HG03442 (cell line): ENCODE measurements around the gene LOXL3.

Experiments
- ATAC-seq: cut with Tn5 transposase; IDR thresholded peaks from one replicate; pipeline ENCODE4 v1.9.1; 2021; ENCODE audit warnings: mild to moderate bottlenecking, moderate library complexity; ENCODE audit not compliant: unreplicated experiment

LOXL3 gene

DNA sequence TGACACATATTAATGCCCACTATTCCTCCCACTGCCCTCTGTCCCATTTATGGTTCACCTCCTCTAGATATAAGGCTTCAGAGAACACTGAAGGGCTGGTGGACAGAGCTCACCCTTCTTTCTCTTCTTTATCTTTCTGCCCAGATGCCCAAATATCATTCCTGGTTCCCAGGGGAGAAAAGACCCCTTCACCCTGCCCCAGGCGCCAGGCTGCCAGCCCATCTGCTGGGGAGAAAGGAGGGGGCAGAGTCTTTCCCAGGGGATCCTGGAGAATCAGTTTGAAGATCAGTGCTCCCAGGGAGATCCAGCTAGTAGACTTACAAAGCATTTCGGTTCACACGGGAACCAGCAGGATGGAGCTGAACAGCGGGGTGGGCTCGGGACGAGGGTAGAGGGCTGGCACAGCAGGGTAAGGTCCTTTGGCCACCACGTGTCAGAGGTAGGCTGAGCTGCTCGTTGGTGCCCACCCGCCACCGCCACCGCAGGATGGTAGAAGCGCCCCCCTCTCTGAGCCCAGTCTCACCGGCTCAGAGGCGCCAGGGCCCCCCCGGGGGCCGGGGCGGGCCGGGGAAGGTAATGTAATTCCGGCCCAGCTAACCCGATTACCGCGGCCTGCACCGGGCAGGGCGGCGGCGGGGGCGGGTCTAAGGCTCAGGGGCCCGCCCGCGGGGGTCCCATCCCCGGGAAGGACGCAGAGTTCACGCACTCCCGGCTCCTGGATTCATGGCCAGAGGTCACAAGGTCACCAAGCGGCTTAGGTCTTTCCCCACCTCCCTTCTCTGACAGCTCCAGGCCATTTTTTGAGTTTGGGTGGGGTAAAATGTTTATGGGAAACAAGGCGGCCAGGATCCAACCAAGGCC lies 40.8 kb downstream of the LOXL3 start:
- ATAC-seq = no peak

DNA sequence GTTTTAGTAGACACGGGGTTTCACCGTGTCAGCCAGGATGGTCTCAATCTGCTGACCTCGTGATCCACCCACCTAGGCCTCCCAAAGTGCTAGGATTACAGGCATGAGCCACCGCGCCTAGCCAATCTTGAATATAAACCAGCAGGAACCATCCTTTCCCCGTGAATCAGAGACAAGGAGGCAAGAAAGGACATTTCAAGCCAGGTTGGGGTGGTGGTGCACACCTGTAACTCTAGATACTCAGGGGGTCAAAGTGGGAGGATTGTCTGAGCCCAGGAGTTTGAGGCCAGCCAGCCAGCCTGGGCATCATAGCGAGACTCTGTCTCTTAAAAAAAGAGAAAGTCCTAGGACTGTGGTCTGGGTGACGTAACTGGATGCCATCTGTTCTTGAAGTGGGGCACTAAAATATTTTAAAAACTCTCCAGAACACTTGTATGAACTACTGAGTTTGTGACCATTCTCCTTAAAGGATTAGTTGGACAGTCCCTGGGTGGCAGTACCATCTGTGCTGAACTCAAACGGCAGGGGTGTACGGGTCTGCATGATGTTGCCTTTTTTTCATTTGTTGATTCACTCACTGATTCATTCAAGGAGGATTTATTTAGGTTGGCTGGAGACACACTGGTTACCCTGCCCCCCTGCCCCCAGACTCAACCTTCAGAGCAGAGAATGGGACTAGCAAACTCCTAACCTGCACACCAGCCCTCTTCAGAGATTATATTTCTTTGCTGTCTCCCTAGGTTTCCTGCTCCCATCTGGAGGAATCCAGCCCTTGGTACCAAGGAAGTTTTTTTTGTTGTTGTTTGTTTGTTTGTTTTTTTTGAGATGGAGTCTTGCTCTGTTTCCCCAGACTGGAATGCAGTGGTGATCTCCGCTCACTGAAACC lies 42.4 kb downstream of the LOXL3 start:
- no peak for ATAC-seq

DNA sequence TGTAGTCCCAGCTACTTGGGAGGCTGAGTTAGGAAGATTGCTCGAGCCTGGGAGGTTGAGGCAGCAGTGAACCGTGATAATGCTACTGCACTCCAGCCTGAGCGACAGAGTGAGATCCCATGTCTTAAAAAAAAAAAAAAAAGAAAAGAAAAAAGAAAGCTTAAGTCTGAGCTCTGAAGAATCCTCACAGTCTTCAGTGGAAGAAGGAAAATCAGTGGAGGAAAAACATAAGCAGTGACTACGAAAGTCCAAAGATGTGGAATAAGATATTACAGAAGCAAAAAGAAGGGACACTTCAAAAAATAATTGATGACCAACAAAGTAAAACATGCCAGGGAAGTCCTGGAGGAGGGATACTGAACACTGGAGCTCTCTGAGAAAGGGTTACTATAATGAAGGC lies 43.5 kb downstream of the LOXL3 start:
- ATAC-seq = no peak

DNA sequence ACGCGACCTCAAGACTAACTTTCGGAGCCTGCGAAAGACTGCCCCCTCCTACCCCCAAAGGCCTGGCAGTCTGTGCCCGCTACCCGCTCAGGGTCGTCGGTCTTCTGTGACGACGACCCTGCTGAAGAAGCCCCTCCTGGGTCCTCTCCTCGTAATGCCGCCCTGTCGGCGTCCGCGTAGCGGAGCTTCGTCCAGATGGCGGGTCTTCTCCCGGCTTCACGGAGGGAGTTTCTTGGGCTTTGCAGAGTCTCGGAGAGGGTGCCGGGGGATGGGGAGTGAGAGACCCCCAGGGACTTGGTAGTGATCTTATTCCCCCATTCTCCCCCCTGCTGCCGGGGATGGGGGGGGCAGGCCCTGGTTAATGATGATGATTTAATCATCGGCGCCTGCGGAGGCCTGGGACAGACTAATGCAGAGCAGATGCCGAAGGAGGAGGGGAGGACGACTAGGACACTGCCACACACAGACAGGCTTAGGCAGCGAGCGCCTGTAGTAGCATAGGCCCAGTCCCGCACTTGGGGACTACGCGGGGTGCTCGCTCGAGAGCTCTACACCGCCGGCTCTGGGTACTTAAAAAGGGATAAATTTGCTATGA lies 45.7 kb downstream of the LOXL3 start:
- ATAC-seq = peak; percentile 6

DNA sequence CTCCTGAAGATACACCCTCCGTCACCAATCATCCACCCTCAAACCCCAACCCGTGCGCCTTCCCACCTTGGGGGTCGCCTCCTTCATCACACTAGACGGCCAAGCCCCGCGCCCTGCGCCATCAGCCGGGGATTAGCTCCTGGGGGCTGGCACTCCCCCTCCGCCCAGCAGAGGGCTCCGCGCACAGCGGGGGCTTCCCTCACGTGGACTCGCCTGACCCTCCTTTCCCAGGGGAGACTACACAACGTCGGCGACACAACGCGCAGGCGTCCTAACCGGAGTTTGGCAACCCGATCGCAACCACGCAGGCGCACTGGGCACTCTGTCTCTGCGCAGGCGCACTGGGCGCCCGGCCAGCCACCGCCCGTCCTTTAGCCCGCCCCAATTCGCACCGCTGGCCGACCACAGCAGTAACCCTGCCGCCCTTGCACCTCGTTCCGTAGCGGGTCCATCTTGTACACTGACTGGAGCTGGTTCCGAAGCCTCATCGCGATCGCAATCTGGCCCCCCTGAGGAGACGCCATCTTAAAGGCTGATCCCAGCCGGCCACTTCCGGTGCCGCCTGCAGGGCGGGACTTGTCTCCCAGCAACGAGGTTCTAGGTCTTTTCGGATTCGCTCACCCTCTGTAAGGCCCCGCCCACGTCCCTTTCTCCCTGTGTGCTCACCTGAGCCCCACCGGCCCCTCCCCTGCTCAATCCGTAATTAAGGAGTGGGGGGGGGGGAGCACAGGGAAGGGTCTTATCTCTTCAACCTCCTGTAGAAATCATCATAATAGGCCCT lies 46.4 kb downstream of the LOXL3 start, which contains the start of gene PCGF1:
PCGF1 (minus strand) TSS at position 551 of the 781 bp plus-strand sequence; CDS start at position 524, 27 bp downstream.
- ATAC-seq = peak; percentile 87

DNA sequence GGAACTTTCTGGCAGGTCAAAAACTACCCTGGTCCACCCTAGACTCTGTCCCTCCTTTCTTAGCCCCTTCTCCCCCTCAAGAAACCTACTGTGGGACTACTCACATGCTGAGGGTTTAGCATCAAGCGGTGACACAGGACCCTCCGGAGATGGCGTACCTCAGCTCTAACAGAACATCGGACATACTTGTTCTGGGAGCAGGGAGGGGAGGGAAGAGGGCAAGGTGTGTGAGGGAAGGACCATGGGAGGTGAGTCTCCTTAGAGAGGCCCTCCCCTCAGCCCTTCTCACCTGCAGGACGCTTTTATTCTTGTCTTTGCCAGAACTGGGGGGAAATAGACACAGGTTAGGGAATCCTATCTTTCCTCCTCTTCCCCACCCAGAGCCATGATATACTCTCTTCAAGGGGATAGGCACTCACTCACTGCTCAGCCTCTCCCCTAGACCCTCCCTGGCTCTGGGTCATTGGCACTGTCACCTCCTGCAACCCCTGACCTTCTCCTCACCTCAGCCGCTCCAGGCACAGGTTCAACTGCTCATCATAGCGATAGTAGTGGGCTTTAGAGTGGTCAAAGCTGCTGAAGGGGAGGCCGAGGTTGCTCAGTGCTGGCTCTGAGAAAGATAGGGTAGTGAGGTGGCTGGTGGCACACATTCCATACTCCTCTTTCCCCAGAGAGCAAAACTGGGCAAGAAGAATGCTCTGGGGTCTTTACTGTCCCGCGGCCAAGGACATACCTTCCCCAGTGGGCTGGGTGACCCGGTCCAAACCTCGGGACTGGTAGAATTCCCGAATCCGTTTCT lies 48.1 kb downstream of the LOXL3 start:
- no peak for ATAC-seq

DNA sequence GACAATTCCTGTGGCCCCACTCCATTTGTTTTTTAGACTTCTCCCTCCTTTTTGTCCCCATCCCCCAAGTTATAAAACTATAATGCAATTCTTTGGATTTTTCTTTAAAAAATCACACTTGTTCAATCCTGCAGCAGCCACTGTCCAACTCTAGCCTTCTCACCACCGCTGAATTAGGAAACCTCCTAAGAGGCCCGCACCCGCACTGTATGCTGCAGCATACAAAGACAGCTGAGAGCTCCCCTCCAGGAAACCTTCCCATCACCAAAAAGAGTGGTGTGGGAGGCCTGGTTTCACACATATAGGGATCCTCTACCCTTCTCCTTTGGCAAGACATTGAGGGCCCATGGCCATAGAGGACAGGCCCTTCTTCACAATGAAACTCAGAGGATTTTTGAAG lies 49.2 kb downstream of the LOXL3 start:
- ATAC-seq = no peak

DNA sequence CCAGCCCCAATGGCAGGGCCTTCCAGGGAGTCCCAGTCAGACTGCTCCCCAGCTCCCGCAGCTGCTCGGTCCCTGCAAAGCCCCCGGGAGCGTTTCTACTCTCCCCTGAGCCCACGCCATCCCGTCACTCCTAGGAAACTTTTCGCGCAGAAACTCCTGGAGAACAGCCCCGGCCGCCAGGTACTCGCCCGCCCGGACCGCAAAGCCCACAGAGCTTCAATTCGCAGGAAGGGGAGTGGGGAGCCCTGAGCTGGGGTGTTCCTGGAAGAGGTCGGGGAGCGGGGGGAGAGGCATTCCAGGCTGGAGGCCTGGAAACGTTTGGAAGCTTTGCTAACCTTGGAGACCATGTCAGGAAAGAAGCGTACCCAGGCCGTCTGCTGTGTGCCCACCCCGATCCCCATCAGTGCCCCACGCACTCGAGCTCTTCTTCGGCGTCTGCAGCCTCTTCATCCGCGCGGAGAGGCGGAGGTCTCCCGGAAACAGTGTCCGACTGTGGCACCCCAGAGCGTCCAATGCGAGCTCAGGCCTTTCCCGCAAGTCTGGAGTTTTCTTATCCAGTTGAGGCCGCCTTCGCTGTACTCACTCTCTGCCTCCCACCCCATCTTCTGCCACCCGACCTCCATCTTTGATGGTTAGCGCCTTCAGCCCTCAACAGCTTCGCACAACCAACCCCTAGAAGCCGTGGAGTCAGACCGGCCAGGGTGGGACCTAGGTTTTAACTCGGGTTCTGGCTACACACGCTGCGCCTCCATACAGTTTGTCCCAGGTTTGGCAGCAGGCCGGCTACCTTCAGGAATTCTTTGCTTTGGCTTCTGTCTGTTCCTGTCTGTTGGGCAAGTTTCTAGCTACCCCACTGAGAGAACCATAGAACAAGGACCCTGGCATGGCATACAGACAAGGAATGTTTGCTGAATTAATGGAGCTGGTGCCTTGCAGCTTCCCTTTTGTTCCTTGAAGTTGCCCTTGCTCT lies 50.0 kb downstream of the LOXL3 start:
- no peak for ATAC-seq

DNA sequence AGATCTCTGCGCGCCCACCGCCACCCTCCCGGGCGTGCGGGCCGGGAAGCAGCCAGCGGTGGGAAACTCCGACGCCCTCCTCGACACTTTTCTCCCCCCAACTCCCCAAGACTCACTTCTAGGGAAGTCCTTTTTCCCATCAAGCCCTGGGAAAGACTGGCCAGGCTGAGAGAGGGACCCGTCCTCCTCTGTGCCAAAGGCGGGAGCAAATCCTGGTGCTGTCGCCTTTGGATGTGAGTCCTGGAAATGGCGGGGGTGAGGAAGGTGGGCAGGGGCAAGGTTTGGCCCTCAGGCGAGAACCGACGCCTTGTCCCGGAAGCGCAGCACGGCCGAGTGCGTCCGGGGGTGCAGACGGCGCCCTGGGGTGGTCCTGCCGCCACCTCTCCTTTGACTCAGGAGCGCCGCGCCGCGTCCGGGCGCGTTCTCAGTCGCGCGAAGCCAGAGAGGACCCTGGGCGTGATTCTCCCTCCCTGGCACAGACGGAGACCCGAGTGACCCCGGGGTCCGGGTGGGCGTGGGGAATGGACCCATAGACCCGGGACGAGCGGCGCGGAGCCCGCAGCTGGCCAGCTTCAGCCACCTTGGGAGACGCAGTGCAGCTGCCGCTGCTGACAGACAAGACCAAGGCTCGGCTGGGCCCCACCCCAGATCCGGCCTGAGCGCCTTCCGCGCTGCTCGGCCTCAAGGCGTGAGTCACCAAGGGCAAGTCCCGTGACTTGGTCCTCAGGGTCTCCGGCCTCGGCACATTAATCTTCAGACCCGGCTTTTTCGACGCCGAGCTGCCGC lies 50.8 kb downstream of the LOXL3 start:
- ATAC-seq = peak; percentile 36

DNA sequence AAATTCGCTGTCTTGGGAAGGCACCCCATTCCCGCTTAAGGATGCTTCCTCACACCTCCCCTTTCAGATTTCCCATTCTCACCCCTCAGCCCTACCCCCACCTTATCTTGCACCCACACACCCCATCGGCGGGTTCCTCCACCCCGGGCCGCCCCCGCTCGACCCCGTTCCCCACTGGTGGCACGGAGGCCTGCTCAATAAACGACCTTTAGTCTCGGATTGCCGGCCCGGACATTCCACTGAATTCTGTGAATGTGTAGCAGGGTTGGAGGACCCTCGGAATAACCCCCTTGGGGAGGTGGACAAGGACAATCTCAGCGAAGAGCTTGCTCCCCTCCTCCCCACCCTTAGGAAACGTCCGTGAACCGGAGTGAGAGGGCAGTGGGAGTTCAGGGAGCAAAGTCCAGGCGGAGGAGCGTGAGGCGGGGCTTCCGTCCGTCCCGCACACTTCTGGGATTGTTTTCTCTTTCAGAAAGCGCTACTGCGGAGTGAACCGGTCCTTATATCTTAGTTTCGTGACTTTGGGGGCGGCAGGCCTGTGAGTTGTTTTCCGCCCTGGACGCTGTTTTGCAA lies 51.5 kb downstream of the LOXL3 start:
- no peak for ATAC-seq

DNA sequence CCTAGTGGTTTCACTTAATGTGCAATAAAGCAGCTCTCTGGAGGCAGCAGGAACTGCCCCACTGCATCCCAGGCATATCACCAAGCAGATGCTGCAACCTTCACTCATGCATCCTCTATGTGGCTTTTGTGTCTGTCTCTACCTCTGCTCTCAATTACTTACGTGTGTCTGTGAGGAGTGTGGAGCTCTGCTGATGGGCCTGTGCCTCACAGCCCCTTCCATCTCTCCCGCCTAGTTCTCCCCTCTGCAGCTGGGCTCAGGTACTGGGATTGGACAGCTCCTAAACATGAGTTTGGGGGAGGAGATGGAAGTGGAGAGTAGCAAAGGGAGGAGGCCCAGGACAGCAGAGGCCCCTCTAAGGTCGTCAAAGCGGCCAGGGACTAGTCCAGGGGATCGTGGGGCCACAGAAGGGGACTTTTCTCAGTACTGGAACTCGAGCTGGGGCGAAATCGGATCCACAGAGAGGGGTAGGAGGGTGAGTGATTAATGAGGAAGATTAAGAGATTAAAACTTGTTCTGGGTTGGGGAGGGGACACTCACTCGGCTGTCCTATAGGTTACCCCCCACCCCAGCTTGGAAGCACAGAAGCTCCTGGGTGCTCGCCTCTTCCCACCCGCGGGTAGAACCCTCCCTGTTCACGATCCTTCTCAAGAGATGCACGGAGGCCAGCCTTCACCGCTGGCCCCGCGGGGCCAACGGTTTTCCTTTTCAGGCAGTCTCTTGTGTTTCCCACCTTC lies 52.2 kb downstream of the LOXL3 start:
- no peak for ATAC-seq

DNA sequence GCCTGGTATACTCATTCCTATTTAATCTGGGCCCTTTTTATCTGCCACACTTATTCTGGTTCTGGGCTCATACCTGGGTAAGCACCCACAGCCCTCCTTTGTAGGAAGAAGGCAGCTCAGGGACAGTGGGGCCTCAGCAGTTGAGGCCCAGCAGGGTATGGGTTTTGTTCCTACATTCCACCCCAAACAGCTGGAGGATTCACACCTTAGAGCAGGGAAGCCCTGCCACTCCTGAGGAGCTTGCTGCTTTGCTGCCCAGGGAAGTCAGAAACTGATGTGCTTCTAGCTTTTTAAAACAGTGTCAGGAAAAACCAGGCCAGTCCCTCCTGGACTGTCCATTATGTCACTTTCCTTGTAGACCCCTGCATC lies 53.2 kb downstream of the LOXL3 start:
- ATAC-seq = no peak

DNA sequence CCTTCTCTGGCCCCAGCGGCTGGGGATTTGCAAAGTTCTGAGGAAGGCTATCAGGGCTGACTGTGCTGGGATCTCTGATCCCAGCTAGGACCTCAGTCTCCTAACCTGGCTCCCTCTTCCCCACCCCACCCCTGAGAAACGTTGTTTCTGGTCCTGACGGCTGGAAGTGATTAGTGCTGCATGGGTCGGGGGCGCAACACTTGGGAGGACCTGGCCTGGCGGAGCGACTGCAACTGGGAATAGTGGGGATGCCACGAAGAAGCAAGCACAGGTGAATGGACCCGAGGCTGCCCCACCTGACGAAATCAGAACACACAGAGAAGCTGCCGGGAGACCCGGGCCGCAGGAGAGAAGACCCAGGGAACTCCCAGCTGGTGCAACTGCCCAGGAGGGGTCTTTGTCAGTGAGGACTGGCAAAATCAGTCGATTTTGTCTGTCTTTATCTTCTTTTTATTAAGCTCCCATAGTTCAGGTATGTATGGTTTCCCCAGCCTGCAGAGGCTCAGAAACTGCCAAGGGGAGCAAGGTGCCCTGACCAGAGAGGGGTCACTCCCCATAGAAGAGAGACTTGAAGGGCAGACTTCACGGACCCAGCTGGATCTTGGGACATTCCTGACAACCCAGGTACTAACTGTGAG lies 53.7 kb downstream of the LOXL3 start:
- no peak for ATAC-seq

DNA sequence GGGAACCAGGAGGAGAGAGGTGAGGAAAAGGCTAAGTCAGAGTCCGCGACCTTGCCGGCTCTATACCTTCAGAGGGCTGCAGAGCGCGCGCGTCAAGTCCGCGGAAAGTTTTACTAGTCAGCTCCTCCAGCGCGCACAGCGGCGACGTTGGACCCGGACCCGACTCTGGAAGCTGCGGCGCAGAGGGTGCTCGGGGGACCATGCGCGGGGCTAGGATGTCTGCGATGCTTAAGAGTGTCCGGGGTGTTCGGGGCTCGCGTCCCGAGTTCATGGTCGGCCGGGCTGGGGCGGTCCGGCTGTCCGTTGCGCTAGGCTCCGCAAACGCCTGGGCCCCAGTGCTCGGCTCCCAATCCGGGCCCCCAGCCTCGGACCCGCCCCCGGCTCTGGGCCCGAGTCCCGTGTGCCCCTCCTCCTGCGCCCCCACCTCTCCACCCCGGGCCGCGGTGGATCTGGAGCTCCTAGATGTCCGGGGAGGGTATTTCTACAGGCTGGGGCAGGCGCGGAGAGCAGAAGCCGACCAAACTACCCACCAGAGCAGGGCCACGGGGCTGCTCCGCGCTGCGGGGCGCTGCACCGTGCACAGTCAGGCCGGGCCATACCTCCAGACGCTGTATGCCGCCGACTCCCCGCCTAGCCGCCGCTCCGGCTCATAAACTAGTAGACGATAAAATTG lies 54.3 kb downstream of the LOXL3 start, which contains the start of gene LBX2:
LBX2 (minus strand) TSS at position 337 of the 673 bp plus-strand sequence; CDS start at position 271, 66 bp downstream.
- no peak for ATAC-seq

DNA sequence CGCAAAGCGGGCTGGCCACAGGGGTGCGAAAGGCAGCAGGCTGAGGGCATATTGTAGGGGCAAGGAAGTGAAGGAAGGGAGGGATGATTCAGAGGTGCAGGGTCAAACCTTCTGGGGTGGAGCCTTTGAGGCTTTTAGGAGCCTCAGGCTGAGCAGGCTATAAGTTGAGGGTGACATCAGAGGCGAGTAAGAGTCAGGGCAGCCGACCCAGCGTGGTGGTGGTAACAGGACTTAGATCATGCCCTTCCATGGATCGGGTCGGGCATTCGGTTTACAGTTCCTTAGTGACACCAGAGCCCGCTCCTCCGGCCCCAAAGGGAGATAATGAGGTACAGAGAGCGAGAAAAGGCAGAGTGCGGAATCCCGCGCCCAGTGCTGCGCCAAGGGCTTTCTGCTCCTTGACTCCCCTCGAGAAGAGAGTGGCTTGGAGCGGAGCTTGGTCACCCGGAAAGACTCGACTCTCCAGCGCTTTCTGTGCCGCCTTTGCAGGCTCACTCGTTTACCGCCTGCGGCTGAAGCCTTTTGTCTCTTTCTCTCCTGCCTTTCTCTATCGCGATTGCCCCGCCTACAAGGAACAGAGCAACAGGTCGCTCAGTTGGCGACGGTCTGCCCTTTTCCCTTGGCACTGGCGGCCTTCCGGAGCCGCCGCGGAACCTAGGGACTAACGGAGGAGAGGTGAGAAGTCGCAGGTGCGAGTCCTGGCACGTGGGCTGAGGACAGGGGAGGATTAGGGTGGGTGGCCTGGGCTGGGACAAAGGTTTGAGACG lies 55.1 kb downstream of the LOXL3 start:
- no peak for ATAC-seq
